GM19452 (cell line): ENCODE measurements around the gene DNASE1L1.

Experiments
- ATAC-seq: cut with Tn5 transposase; IDR thresholded peaks from one replicate; pipeline ENCODE4 v1.9.1; 2021; ENCODE audit not compliant: unreplicated experiment

Gene DNASE1L1

DNA sequence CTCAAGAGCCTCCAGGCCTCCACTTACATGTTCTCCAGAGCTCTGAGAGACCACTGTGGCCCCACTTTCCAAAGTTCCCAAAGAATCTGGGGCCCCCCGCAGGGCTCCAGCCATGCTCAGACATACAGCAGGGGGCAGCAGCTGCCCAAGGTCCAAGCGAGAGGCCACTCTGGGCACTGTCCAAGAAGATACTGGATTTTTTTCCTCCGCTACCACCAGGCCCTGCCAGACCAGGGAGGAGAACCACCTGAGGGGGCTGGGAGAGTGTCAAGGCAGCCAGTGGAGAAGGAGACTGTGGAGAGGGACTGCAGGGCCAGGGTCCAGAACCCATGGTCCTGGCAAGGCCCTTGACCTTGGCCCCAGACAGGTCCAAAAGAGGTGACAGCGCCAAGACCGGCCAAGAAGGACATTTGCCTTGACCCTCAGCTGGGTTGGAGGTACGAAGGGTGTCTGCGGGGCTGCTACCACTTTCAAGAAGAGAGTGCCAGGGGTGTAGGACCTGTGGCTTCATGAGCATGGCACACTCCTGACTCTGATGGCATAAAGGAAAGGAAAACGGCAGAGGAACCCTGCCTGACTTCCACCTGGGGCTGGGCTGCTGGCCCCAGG is 24.7 kb downstream of the DNASE1L1 start:
- ATAC-seq, result no peak

- ATAC-seq, result no peak
Measured at GRCh38 chrX:154383359-154384283, 25.4 kb downstream of the DNASE1L1 start.

DNA sequence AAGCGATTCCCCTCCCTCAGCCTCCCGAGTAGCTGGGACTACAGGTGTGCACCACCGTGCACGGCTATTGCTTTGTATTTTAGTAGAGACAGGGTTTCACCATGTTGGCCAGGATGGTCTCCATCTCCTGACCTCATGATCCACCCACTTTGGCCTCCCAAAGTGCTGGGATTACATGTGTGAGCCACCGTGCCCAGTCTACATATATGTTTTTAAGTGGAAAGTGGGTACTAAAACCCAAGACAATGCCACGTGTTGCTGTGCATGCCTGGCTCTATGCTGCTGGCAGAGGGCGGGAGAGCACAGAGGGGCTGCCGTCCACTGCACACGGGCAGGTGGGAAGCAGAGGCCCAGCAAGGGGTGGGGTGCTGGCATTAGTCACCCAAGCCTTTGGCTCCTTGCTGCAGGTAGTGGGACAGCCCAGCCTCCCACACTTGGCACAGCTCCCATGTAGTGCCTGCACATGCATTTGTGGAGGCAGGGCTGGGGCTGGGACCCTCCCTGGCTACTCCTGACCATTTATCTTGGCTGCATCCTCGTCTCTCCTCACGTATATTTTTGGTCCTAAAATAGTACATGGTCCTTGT is 26.5 kb downstream of the DNASE1L1 start:
- no peak for ATAC-seq

GRCh38 chrX:154381271-154381670 is 27.8 kb downstream of the DNASE1L1 start:
- ATAC-seq, result no peak

- no peak for ATAC-seq
Measured at GRCh38 chrX:154380787-154381186, 28.3 kb downstream of the DNASE1L1 start.

GRCh38 chrX:154380153-154380552 is 28.9 kb downstream of the DNASE1L1 start:
- no peak for ATAC-seq

- no peak for ATAC-seq
Measured at GRCh38 chrX:154379569-154379951, 29.5 kb downstream of the DNASE1L1 start.

DNA sequence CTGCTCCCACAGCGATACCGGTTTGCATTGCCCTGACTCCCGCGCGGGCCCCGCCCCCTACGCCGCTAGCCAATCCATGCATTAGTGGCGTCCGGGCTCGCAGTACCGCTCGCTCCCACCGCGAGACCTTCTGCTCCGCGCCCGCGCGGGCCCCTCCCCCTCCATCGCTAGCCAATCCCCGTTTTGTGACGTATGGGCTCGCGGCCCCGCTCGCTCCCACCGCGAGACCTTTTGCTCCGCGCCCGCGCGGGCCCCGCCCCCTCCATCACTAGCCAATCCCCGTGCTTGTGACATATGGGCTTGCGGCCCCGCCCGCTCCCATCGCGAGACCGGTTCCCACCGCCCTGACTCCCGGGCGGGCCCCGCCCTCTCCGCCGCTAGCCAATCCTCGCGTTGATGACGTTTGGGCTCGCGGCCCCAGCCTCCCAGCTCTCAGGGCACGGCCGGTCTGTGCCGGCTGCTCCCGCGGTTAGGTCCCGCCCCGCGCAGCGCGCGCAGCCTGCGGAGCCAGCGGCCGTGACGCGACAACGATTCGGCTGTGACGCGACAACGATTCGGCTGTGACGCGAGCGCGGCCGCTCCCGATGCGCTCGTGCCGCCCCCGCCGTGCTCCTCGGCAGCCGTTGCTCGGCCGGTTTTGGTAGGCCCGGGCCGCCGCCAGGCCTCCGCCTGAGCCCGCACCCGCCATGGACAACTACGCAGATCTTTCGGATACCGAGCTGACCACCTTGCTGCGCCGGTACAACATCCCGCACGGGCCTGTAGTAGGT is 30.1 kb downstream of the DNASE1L1 start, which contains the start of gene EMD:
TSS of gene EMD (plus strand) at position 497 of the 770 bp plus-strand sequence. CDS start at position 687, 190 bp downstream.
- ATAC-seq, result peak; percentile 83

- peak; percentile 7 for ATAC-seq
Measured at GRCh38 chrX:154378059-154378798, 30.8 kb downstream of the DNASE1L1 start.

GRCh38 chrX:154376774-154377173 is 32.3 kb downstream of the DNASE1L1 start:
- no peak for ATAC-seq

DNA sequence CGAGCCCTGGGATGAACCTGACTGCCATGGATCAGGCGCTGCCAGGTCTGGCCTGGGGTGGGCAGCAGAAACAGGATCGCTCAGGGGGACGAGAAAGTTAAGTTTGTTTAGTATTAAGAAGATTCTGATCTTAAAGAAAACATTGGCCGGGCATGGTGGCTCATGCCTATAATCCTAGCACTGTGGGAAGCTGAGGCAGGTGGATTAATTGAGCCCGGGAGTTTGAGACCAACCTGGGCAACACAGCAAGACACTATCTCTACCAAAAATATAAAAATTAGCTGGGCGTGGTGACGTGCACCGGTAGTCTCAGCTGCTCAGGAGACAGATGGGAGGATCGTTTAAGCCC is 33.9 kb downstream of the DNASE1L1 start:
- no peak for ATAC-seq

GRCh38 chrX:154374313-154375155 is 34.5 kb downstream of the DNASE1L1 start, which contains the start of gene FLNA:
Gene FLNA (minus strand): TSS chrX:154374634. CDS start chrX:154371245, 3,389 bp downstream.
- ATAC-seq, result no peak

- no peak for ATAC-seq
Measured at GRCh38 chrX:154373340-154374306, 35.4 kb downstream of the DNASE1L1 start.

- no peak for ATAC-seq
Measured at GRCh38 chrX:154372612-154373022, 36.4 kb downstream of the DNASE1L1 start.

DNA sequence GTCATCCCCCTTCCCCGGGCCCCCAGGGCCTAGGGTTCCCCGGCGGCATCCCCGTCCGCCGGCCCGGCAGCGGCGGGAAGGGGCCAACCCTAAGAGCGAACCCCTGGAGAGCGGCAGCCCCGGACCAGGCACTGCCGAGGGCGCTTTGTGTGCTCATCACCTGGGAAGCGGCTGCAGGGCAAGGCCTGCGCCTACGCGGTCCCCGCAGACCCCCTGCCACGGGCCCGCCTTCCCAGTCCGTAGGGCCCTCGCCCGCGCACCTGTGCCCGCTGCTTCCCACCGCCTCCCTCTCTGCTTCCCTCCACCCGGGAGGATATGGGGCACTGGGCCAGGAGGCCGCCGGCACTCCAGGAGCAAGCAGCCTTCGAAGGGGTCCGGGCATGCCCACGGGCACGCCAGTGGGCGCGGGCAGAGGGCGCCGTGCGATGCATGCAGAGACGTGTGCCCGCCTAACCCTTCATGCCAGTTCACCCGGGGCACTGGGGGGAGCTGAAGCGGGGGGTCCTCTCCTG is 37.2 kb downstream of the DNASE1L1 start:
- ATAC-seq, result peak; percentile 10

DNA sequence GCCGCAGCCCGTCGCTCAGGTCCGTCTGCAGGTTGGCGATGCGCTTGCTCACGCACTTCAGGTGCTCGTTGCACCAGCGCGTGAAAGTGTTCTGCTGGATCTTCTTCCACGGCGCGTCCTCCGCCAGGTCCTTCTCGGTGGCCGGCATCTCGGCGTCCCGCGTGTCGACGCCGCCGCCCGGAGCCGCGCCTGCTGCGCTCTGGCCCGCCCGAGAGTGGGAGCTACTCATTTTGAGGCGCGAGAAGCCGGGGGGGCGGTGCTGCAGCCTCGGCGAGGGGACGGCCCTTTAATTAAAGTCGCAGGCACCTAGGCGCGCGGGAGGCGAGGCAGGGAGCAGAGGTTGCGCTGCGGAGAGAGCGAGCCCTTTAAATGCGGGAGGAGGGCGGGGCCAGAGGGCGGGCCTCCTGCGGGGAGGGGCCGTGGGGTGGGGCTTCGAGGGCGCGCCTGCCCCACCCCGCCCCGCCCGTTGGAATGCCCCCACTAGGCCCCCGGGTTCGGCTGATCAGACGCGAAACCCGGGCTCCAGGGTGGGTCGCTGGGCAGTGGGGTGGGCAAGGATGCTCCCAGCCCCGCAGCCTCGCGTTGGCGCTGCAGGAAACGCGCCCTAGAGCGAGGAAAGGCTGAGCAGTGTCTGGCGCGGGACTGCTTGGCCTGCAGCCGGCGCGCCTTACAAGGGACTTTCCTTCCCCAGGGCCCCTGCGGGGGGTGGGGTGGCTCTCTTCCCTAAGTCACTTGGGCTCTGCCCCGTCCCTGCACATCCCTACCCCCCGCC is 37.9 kb downstream of the DNASE1L1 start:
- ATAC-seq, result peak; percentile 55

DNA sequence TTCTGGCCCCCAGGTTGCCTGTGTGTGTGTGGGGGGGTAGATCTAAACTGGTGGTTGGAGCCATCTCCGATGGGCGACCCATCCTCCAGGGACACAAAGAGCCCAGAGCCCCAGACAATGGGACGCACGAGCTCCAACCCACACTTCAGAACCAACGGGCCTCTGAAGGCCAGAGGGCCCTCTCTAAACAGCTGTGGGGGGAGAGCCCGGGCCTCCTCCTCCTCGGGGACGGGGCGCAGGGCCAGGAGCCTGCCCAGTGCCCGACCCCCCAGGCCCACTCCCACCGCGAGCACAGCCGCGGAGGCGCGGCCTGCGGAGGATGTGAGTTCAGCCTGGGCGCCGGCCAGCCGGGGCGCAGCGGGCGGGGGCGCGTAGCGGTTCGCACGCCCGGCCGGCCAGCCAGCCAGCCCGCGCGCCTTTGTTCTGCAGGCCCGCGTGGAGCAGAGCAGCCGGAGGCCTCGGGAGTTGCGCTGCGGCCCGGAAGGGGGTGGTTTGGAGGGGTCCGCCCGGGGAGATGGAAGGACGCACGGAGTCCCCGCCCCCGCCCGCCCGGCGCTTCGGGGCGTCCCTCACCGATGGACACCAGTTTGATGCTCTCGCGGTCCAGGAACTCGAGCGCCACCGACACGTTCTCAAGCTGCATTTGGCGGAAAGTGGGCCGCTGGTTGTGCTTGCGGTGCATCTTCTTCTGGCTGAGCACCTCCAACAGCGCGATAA is 38.6 kb downstream of the DNASE1L1 start:
- no peak for ATAC-seq
